GM21723 (cell line): ENCODE measurements around the gene PMEPA1.

Experiments
- ATAC-seq: cut with Tn5 transposase; IDR thresholded peaks from one replicate; pipeline ENCODE4 v1.9.1; 2021; ENCODE audit warnings: mild to moderate bottlenecking, moderate library complexity; ENCODE audit not compliant: unreplicated experiment

The PMEPA1 gene

GRCh38 chr20:57664924-57665588 lies 44.8 kb downstream of the PMEPA1 start:
- no peak for ATAC-seq

DNA sequence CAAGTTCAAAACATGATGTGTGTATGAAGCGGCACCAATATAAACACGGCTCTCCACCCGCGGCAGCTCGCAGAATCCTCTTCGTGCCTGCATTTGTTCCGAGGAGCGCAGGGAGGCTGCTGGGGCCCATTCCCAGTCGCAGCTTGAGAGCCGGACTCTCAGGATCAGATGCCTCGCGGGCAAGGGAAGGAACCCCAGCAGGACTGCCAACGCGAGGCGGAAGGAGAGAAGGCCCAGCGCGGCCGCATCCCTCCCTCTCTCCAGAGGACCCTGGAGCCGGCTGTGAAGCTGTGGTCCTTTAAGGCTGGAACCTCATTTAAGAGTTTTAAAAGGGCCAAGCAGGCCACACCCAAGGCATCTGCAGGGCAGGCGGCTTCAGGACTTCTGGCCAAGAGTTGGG lies 45.3 kb downstream of the PMEPA1 start:
- ATAC-seq, result no peak

GRCh38 chr20:57663681-57664451 lies 45.9 kb downstream of the PMEPA1 start:
- ATAC-seq, result no peak

DNA sequence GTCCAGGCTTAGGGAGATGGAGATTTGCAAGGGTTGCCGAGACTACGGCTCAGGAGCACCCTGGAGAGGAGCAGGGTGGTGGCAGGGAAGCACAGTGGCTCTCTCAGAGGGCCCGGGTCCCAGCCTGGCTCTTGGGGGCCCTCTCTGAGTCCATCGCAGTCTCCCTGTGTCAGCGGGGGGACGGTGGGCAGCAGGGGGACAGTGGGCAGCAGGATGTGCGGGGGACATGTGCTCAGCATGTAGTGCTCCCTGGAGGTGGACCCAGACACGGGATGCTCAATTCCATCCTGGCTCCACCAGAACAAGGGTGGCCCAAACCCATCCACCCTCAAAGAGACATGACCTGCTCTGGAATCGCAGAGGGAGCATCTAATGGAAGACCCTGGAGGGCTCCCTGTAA lies 46.6 kb downstream of the PMEPA1 start:
- ATAC-seq, result no peak

- no peak for ATAC-seq
These were observed 47.2 kb downstream of the PMEPA1 start for GRCh38 chr20:57662456-57663240.

GRCh38 chr20:57661746-57662455 lies 47.9 kb downstream of the PMEPA1 start:
- ATAC-seq, result no peak

- no peak for ATAC-seq
These were observed 48.7 kb downstream of the PMEPA1 start for GRCh38 chr20:57660922-57661745.

DNA sequence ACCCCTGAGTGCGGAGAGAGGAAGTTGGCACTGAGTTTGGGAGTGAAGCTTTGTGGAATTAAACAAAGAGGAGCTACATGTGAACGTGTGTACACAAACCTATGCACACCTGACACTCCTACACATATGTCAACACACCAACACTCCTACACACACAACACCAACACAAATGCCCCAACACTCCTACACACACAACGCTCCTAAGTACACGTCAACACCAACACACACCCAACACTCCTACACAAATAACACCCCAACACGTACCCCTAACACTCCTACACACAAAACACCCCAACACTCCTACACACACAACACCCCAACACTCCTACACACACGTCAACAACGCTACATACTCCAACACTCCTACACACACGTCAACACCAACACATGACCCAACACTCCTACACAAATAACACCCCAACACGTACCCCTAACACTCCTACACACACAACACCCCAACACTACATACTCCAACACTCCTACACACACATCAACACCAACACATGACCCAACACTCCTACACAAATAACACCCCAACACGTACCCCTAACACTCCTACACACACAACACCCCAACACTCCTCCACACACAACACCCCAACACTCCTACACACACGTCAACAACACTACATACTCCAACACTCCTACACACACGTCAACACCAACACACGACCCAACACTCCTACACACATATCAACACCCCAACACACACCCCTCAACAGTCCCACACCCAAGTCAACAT lies 49.5 kb downstream of the PMEPA1 start:
- no peak for ATAC-seq

DNA sequence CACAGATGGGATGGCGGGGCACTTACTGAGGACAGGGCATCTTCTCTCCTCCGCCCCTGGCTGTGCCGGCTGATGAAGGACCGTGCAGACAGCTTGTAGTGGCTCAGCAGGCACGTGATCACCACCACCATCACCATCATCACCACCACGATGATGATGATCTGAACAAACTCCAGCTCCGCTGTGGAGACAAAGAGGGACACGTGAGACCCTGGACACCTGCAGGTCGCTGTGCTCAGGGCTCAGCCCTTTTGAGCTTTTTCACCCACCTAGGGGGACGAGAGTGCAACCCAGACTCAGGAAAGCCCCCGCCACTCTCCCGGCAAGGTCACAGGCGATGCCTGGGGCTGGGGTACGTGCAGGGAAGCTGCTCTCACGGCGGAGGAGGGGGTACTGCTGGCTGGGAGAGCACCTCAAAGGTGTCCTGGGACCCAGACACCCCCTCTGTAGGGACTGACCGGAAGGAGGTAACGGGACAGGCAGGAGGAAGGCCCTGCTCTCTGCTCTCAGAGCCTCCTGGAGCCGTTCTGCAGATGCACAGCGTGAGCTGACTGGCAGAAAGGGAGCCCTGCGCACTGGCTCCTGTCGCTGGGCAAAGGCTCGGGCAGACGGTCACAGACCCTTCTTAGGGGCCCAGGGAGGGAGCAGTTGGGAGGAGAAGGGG lies 50.2 kb downstream of the PMEPA1 start:
- ATAC-seq, result no peak

GRCh38 chr20:57658833-57659516 lies 50.8 kb downstream of the PMEPA1 start:
- ATAC-seq, result no peak

- ATAC-seq, result no peak
These were observed 51.4 kb downstream of the PMEPA1 start for GRCh38 chr20:57658447-57658832.

DNA sequence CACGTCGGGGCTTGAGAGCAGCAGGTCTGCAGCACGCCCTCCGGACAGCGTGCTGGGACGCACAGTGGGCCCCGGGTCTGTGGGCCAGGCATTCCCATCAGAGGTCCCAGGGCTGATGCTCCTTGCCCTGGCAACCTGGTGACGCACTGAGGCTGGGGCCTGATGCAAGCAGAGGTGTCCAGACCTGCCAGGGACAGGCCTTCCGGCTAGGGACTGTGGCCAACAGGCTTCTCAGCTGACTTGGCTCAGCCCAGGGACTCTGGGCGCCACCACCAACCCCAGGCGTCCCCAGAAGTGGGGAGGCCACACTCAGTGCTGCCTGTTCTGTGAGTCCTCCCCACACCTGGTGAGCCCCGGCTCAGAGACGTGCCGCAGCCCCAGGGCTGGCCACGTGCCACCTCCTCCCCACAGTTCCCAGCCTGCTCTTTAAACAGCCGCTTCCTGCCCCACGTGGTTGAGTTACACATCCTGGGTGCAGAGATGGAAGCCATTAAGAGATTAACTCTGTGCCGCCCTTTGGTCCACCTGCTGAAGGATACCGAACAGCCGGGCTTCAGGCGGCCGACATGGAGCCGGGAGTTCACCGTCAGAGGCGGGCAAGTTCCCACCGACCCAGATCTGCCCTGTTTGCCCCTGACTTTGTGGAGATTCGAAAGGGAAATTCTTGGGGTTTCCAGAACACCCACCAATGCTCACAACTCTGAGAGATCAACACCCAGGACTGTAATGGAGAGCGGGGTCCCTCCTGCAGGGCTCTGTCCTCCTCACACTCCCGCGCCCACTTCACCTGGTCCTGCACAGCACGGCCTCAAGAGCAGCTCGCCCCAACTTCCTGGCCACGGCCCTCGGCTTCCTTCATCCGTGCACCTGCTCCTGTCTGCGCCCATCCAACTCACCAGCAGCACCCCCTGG lies 52.0 kb downstream of the PMEPA1 start:
- no peak for ATAC-seq

- no peak for ATAC-seq
These were observed 52.8 kb downstream of the PMEPA1 start for GRCh38 chr20:57656821-57657534.

GRCh38 chr20:57656252-57656820 lies 53.5 kb downstream of the PMEPA1 start:
- no peak for ATAC-seq

GRCh38 chr20:57655809-57656155 lies 54.0 kb downstream of the PMEPA1 start:
- ATAC-seq, result no peak

GRCh38 chr20:57654998-57655808 lies 54.6 kb downstream of the PMEPA1 start:
- ATAC-seq, result no peak
